D341Med (cell line): Measurements from ENCODE around the gene CEP78.

Experiments used
- DNase-seq: peaks from one replicate; pipeline ENCODE4 v3.0.0; 2012; ENCODE audit warnings: low spot score

The CEP78 gene

DNA sequence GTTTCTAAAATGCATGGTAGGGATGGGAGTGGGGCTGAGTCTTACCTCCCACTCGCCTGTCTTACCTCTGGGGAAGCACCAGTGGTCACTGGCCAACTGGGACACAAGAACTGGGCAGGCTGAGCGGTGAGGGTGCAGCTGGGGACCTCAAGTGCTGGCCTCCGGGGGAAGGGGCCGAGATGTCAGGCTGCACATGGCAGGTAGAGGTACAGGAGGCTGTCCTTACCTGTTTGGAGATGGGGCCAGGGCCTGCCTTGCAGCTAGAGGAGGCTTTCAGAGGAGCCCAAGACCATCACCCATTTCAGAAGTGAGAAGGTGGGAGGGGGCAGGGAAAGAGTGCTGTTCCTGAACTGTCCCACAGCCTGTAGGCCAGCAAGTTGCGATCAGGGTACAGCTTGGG, 75.2 kb downstream of the CEP78 start:
- no peak for DNase-seq

DNA sequence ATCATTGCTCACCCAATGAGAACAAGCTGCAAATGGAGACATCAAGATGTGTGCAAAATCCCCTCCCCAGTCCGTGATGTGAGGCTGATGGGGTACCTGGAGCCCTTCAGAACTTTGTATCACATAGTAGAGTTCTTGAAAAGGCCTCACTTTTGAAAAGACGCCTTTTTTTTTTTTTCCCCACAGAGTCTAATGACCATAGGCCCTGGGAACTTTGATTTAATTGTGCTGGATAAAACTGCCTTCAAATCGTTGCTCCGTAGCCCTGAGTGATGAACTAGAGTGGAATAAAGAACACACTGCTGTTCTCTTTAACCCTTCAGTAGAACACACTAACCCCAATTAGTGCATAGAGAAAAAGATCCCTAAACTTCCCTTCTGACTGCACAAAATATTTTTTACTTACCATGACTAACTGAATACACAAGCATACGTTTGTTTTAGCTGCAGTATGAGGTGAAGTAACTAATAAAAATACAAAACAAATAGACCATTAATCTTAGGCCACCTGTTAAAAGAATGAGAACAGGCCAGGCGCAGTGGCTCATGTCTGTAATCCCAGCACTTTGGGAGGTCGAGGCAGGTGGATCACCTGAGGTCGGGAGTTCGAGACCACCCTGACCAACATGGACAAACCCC, 76.1 kb downstream of the CEP78 start:
- DNase-seq, result no peak

DNA sequence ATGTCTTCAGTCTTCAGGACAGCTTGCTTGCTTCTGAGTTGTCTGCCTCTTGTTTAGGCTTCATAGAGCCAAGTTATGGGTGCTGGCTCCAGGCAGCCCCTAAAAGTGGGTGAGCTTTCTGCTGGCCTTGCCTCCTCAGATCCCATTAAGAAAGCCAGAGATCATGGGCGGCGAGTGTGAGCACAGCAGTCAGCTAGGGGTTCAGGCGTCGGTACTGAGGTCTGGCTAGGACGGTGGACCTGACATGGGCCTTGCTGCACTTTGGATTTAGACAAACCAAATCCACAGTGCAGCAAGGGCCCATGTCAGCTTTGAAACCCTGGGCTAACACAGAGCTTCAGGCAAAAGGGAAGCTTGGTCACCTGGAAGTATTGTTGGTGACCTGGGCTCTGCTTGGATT, 78.7 kb downstream of the CEP78 start:
- DNase-seq, result no peak

DNA sequence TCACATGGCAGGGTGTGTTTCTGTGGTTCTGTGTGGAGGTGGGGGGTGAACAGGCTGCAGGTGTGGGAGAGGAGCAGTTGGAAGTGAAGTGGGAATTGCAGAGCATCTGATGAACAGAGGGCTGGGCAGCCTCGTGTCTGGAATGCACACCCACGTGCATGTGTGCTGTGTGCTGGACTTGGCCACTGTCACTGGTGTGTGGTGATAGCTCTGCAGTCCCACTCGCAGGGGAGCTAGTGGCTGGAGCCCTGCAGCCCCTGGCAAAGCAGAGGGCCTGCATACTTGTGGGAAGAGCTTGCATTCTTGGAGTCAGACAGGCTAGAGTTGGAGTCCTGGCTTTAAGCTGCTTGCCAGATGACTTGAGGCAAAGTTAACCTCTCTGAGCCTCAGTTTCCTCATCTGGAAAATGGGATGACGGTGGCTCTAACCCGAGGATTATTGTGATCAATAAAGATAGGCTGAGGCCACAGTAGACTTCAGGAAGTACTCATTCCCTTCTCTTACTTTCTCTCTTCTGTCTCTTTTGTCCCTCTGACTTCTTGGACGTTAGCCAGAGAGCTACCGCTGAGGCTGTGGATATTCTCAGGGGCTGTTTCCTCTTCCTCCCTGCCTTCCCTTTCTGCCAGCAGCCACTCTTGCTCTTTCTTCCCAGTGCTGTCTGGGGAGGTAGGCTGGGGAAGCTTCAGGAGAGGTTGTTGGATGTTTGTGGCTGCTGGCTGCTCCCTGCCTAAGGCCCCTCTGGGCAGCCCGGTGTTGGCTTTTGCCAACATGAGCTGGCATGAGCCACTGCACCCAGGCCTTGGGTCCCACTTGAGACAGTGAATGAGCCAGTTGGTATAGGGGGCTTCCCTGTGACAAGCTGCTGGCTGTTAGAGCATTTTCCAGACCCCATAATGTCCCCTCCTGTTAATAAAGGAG, 79.3 kb downstream of the CEP78 start:
- DNase-seq, result no peak

DNA sequence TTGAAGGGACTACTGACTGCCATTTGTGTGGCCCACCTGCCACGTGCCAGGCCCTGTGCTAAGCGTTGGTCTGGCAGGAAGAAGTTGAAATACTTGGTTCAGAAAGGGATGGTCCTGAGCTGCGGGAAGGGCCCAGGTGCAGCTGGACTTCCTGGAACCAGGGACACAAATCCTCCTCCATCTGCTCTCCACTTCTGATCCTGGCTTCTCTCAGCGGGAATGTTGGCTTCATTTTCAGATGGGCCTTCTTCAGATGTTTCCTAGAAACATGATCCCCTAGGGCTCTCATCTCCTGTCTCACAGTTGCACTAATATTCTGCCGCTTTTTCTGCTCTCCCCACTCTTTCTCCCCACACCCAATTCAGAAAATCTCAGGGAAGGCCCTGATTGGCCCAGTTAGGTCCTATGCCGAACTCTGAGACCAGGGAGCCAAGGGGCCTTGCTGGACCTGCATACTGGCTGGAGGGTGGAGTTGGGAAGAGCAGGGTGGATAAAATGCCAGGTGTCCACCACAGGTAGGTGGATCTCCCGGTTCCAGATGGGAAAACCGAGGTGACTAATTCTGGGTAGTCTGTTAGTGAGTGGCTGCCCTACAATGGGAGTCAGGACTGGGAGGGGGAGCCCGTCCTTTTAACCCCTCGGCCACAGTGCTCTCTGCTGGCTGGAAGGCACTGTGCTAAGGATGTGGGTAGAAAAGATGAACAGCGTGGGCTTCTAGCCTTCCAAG, 80.5 kb downstream of the CEP78 start:
- DNase-seq, result no peak

DNA sequence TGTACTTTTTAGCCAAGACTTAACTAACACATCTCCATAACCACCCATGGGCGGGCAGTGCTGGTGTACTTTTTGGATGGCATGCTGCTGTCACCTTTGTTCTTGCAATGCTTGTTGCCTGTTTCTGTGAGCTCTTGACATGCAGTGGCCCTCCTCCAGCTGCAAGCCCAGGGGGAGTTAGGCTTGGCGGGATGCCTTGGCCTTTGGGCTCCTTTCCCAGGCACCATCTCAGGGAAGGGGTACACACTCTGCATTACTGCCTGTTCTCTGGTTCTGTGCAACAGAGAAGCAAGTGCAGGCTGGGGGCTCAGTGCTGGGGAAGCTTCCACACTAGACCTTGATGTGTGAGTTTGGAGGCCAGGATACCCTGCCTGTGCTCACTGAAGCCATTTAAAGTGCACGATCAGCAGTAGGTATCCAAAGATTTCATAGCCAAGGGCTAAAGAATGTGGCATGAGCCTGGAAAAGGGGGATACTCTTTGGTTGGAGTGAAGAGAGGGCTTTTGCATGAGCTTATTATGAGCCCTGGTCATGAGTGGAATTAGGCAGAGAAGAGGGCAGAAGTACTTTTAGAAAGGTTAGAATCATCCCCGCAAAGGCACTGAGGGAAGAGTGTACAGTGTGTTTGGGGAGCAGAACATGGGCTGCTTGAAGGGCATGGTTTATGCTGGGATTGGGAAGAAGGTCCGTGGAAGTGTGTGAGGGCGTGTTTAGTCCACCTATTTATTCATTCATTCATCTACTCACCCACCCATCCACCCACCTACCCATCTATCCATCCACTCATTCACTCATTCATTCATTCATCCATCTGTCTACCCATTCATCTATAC, 83.5 kb downstream of the CEP78 start:
- DNase-seq, result no peak

DNA sequence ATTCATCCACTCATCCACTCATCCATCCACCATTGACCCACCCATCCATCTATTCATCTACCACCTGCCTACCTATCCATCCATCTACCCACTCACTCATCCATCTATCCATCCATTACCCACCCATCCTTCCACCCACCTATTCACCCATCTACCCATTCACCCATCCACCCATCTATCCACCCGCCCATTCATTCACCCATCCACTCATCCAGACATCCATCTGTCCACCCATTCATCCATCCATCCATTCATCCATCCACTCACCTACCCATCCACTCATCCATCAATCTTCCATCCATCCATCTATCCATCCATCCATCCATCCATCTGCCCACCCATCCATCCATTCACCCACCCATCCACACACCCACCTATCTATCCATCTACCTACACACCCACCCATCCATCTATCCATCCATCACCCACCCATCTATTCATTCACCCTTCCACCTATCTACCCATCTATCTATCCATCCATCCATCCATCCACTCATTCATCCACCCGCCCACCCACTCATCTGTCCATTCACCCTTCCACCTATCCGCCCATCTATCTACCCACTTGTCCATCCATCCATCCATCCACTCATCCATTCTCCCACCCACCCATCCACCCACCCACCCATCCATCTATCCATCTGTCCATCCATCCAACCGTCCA, 84.3 kb downstream of the CEP78 start:
- DNase-seq, result no peak

DNA sequence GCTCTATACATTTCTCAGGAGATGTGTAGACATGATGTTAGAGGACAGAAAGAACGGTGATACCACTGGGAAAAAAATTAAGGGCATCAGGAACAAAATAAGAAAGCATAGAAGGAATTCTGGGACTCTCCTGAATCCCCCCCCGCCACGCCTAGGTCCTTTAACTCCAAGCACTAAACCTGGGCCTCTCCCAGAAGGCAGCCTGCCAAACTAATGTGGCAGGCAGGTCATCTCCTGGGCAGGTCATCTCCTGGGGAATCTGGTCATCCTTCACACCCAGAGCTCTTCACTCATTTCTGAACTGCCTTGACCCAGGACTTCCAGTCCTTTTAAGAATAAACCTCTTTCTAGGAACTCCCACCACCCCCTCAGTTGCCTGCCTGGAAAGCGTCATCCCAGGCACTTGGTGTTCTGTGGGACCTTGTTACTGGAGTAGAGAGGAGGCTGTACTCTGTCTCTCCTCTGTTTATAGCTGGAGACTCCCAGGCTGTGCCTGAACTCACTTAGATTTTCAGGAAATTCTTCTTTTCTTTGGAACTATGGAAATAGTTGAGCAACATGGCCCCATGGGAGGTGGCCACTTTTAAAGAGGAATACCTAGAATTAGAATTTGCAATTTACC, 85.1 kb downstream of the CEP78 start:
- no peak for DNase-seq

DNA sequence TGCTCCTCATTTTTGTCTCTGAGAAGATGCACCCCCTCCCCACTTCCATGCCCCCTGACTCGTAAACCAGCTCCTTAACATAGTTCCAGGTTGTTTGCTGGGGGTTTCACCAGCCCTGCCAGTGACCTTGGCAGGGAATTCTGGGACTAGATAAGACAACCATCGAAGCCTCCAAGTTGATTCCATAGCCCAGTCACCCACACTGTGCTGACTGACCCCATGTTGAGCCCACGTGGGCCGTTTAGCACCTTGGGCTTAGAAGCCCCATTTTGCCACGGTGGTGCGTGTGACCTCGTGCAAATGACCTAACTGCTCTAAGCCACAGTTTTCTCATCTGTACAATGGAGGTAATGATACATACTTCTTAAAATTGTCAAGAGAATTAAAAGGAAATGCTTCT, 85.6 kb downstream of the CEP78 start:
- no peak for DNase-seq

DNA sequence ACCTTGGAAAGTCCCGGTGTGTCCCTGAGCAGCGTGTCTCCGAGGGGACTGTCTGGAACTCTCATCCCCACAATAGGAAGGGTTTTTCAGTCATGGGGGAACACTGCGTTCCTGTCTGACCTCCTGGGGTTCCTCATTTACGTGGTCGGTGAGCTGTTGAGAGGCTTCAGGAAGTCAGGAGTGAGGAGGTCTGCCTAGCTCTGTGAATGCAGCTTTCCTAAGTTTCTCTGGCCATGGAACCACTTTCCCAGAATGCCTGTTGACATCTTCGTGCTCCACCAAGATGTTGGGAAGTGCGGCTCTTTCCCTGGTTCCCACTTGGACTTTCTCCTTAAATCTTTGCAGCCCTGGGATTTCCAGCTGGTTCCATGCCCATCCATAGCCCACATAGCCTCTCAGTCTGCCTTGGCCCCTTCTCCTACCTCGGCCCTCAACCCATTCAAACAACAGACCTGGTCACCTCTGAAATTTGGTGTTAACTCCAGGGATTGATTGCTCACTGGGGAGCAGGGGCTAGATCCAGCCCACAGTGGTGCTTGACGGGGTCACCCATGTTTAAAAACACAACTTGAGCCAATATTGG, 88.3 kb downstream of the CEP78 start:
- no peak for DNase-seq

DNA sequence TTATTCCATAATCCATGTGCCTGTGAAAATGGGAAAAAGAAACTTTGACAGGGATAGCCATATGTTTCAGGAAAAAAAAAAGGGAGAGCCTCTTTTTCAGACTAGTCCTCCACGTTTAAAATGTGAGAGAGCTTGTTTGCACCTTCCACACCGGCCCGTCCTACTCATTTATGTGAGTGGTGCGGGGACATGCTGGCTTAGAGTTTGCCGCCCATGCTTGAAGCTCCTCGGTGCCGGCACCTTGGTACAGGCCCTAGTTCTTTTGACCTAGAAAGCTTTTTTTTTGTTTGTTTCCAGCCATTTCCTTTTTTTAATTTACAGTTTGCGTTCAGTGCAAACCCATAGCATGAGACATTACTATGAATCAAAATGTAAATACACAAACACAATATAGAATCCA, 88.8 kb downstream of the CEP78 start:
- DNase-seq, result no peak

DNA sequence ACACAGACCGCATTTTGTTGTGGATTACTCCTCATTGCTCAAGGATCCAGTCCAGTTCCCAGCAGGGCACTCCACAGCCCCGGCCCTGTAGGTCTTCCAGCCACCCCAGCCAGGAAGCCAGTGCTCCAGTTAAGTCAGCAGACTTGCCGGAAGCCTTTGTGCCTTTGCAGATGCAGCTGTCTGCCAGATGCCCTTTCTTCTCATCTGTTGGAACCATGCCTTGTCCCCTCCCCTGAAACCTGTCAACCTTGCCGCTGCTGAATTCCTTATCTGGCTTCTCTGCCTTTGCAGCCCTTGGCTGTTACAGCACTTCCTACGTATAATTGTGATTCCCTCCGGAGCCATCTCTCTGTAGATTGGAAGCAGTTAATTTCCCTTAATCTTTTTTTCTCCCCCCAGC, 89.5 kb downstream of the CEP78 start:
- no peak for DNase-seq

DNA sequence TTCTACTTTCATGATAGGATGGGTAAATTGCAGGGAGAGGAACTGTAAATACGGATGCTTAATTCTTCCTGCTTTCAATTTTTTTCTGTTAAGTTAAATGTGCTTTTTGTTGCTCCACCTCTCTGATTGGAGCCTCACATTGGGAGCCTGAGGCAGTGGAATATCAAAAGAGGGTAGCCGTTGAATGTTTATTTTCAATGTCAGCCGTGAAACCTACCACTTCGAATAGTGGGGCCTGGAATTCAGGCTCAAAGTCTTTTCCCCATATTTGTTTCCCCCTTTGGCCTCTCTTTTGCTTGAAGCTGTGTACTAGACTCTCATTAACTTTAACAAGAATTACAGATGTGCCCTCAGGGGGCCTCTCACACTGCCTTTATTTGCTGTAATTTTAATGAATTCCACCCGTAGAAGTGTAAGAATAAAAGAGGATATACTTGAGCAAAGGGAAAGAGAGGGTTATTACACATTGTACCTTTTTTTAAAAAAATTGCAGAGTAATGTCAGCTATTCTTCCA, 90.0 kb downstream of the CEP78 start:
- no peak for DNase-seq

DNA sequence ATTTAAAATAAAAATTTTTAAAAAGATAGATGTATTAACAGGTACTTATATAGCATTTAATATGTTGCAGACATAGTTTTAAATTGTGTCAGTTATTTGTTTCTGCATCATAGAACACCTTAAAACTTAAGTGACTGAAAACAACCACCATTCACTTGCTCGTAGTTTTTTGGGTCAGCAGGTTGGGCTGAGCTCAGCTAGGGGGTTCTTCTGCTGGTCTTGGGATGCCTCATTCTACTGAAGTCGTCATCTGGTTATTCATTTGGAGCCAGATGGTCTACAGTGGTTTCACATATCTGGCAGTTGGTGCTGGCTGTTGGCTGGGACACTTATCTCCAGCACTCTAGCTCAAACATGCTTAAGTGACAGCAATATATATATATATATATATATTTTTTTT, 90.7 kb downstream of the CEP78 start:
- DNase-seq, result no peak
